Measurements from ENCODE around the gene FSHR.

FSHR gene

DNA sequence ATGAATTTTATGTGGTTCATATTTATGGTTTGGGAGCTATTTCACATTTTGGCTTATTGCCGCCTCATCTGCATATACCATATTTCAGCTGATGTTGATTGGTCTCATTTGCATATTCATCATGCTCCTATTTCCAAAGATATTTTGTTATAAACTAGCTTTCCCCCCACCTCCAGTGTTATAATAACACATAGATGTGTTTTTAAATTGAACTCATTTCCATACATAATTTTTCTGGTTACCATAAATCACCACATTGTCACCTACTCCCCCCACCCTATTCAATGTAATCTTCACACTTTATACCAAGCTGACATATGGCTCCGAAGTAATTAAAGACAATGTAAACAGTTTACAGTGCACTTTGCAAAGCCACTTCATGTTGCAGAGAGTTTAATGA, 101.2 kb downstream of the FSHR start:
- peaks cover 20% of the 10 kb centered on the region for H3K9me3 Mint-ChIP-seq

GRCh38 chr2:49050265-49050664, 104.0 kb downstream of the FSHR start:
- Mint-ChIP-seq H3K36me3 (ENCODE audit: low read depth) (no peaks in the 10 kb centered on the region), H3K9me3 (peaks cover 7% of the 10 kb centered on the region), H3K4me1 (peaks cover 10% of the 10 kb centered on the region), H3K27me3 (ENCODE audit: low read depth) (no peaks in the 10 kb centered on the region), H3K4me3 (no peak overlapping the region), H3K27ac (no peak overlapping the region)
- TF ChIP-seq, protein P1, sequence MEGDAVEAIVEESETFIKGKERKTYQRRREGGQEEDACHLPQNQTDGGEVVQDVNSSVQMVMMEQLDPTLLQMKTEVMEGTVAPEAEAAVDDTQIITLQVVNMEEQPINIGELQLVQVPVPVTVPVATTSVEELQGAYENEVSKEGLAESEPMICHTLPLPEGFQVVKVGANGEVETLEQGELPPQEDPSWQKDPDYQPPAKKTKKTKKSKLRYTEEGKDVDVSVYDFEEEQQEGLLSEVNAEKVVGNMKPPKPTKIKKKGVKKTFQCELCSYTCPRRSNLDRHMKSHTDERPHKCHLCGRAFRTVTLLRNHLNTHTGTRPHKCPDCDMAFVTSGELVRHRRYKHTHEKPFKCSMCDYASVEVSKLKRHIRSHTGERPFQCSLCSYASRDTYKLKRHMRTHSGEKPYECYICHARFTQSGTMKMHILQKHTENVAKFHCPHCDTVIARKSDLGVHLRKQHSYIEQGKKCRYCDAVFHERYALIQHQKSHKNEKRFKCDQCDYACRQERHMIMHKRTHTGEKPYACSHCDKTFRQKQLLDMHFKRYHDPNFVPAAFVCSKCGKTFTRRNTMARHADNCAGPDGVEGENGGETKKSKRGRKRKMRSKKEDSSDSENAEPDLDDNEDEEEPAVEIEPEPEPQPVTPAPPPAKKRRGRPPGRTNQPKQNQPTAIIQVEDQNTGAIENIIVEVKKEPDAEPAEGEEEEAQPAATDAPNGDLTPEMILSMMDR (IDR thresholded peaks at IDR 0.05; ENCODE audit: unreplicated experiment in 3 of 3): no peak

More for the DNA sequence above, 101.2 kb downstream of the FSHR start:
- TF ChIP-seq, protein P1 (IDR thresholded peaks at IDR 0.05; ENCODE audit: unreplicated experiment in 3 of 3): no peak
- no peaks in the 10 kb centered on the region for H3K4me1 Mint-ChIP-seq
- no peak overlapping the region for H3K27ac Mint-ChIP-seq
- H3K4me3 Mint-ChIP-seq: no peak overlapping the region
- H3K36me3 Mint-ChIP-seq (ENCODE audit: low read depth): no peaks in the 10 kb centered on the region
- H3K27me3 Mint-ChIP-seq (ENCODE audit: low read depth): no peaks in the 10 kb centered on the region

DNA sequence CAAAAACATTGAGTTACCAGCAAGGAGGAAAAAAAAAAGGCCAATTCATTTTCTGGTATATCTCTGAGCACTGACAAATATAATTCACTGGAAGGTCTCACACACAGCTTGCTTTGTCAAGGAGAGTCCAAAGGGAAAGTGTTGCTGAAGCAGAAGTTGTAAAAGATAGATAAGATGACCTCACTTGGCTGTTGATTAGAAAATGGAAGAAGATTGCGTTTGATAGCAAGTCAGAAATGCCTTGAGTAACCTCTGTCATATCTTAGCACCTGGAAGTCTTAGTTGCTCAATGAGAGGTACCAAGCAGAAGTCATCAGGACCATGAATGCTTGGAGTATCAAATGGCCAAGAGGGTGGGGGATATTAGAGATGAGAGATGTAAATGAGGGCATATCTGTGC, 105.2 kb downstream of the FSHR start:
- H3K27me3 Mint-ChIP-seq (ENCODE audit: low read depth): no peaks in the 10 kb centered on the region
- H3K36me3 Mint-ChIP-seq (ENCODE audit: low read depth): no peaks in the 10 kb centered on the region
- H3K4me3 Mint-ChIP-seq: no peak overlapping the region

DNA sequence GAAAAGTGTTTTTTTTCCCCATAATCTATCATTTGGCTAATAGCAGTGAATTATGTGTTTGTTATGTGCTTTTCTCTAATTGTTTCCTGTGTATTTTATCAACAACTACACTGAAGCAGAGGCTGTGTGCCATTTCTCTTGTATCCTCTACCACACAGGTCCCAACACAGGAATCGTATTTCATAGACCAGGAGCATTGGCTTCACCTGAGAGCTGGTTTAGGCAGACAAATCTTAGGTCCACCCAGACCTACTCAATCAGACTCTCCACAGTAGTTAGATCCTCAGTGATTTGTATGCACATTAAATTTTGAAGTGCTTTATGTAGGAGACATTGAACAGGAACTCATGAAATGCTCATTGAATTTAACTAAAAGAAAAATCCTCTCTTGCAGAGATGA, 109.2 kb downstream of the FSHR start:
- H3K27ac Mint-ChIP-seq: peak overlapping the region in 1 of 3 experiments; percentile 49
- peaks cover 20% of the 10 kb centered on the region for H3K4me1 Mint-ChIP-seq
- H3K36me3 Mint-ChIP-seq (ENCODE audit: low read depth): no peaks in the 10 kb centered on the region
- H3K27me3 Mint-ChIP-seq (ENCODE audit: low read depth): no peaks in the 10 kb centered on the region
- TF ChIP-seq, protein P1 (IDR thresholded peaks at IDR 0.05; ENCODE audit: unreplicated experiment in 3 of 3): no peak
- no peaks in the 10 kb centered on the region for H3K9me3 Mint-ChIP-seq
- no peak overlapping the region for H3K4me3 Mint-ChIP-seq

More for the DNA sequence above, 105.2 kb downstream of the FSHR start:
- Mint-ChIP-seq H3K27ac (no peak overlapping the region), H3K4me1 (peaks cover 20% of the 10 kb centered on the region), H3K9me3 (peaks cover 6% of the 10 kb centered on the region)
- TF ChIP-seq, protein P1 (IDR thresholded peaks at IDR 0.05; ENCODE audit: unreplicated experiment in 3 of 3): no peak

DNA sequence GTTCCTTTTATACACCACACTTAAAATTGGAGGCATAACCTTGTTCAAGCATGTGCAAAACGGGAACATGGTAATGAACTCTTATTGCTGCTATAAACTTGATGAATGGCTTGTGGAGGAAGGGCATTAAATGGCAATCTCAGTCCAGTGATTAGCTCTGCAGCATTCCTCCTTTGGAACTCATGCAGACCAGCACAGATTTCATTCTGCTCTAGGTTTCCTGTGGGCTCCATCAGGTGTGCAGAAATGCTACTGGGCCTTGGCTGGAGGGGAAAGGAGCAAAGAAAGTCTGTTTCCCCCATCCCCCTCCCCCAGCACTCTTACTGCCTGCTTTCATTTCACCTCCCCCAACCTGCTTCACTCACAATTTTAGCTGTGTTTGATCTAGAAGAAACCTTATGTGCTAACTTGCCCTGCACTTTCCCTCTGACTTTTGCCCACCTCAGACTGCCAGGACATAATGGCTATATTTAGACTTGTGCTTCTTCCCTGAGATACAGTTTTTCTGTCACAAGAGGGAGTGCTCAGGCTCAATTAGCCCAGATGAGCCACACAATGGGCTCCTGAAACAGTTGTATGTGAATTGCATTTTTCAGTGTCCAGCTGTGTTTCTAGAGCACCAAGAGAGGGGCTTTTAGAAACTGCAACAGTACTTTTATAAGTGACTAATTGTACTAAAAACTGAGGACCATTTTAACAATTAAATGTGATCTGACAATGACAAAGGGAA, 109.8 kb downstream of the FSHR start:
- H3K36me3 Mint-ChIP-seq (ENCODE audit: low read depth): no peaks in the 10 kb centered on the region
- H3K27me3 Mint-ChIP-seq (ENCODE audit: low read depth): no peaks in the 10 kb centered on the region
- H3K4me1 Mint-ChIP-seq: peaks cover 20% of the 10 kb centered on the region
- H3K27ac Mint-ChIP-seq: peak overlapping the region in 1 of 3 experiments; percentile 49
- no peaks in the 10 kb centered on the region for H3K9me3 Mint-ChIP-seq
- TF ChIP-seq, protein P1 (IDR thresholded peaks at IDR 0.05; ENCODE audit: unreplicated experiment in 3 of 3): peak; percentile 5 to 42 (median 24)
- H3K4me3 Mint-ChIP-seq: no peak overlapping the region
